GM23338 (cell line): ENCODE results near the gene RBM38.

Experiments used
- CTCF ChIP-seq, 2 experiments: fragments of 200-600 bp in 1 of 2; sonication (generic) in 1 of 2; conservative IDR thresholded peaks; 2 replicates each; pipeline versions ENCODE4 v1.5.1 to v1.6.1; 2016 to 2017; ENCODE audit warnings: antibody characterized with exemption in 2 of 2, low read depth in 2 of 2, mild to moderate bottlenecking in 2 of 2, moderate library complexity in 1 of 2
- EZH2 ChIP-seq: fragments of 200-600 bp; sonication (generic); IDR thresholded peaks from one replicate; pipeline ENCODE4 v1.8.0; 2017; ENCODE audit warnings: antibody characterized with exemption, mild to moderate bottlenecking, low read depth; ENCODE audit not compliant: unreplicated experiment
- JUNB ChIP-seq: IDR thresholded peaks from one replicate; pipeline ENCODE4 v1.6.1; 2016; ENCODE audit warnings: antibody characterized with exemption; ENCODE audit not compliant: unreplicated experiment
- POLR2AphosphoS5 ChIP-seq: IDR thresholded peaks from 2 replicates; pipeline ENCODE4 v1.6.1; 2016; ENCODE audit warnings: antibody characterized with exemption, low read depth

GRCh38 chr20:57435105-57435497 lies 43.9 kb downstream of the RBM38 start:
- TF ChIP-seq CTCF (conservative IDR thresholded peaks at IDR 0.05; ENCODE audit: low read depth in 2 of 2) (no peak), JUNB (no peak), POLR2AphosphoS5 (no peak), EZH2 (no peak)
